GM21619 (cell line): ENCODE measurements around the gene MACROD2.
"Not testable (repeated sequence)": the region's sequence is repeated elsewhere in the genome, so short reads cannot be mapped to it uniquely, and the experiment has no call there.

Experiments
- ATAC-seq: cut with Tn5 transposase; IDR thresholded peaks from one replicate; pipeline ENCODE4 v1.9.1; 2021; ENCODE audit not compliant: unreplicated experiment

MACROD2 gene

DNA sequence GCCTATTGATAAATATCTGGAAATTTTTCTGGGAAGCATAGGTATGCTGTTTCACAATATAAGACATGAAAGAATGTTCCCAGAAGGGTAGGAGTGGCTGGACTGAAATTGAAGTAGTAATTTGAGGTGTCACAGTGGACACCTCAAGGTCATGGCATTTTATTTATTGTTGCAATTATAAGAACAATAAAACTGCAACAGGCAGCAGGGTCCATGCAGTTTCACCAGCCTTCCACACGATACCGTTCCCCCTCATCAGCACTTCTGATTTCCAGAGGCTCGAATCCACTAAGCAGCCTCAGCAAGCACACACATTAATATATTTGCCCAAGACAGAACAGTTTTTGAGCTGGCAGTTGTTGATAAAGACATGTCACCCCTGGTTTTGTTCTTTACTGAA, 1540.5 kb downstream of the MACROD2 start:
- no peak for ATAC-seq

DNA sequence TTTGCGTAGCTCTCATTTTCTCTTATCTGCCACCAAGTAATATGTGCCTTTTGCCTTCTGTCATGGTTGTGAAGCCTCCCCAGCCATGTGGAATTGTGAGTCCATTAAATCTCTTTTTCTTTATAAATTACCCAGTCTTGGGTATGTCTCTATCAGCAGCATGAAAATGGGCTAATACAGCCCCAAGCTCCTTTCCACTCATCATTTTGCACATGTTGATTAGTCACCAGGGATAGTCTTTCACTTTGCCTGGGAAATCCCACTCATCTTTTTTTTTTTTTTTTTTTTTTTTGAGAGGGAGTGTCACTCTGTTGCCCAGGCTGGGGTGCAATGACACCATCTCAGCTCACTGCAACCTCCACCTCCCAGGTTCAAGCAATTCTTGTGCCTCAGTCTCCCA, 1541.9 kb downstream of the MACROD2 start:
- not testable (repeated sequence) for ATAC-seq

DNA sequence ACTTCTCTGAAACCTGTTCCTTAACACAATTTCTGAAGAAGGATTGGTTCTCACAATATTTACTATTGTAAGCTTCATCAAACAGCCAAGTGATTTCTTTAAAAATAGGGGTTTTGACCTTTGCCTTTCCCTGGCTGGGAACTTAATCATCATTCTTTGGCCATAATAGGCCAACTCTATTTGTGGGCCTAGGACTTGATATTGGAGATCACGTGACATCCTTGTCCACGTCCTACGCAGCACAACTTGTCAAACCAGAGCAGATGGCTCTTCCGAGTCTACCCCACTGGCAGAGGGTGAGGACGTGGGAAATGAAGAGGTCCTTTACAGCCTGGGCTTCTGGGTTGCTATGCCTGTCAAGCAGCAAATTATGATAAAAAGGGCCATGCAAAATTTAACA, 1547.3 kb downstream of the MACROD2 start:
- ATAC-seq: no peak

DNA sequence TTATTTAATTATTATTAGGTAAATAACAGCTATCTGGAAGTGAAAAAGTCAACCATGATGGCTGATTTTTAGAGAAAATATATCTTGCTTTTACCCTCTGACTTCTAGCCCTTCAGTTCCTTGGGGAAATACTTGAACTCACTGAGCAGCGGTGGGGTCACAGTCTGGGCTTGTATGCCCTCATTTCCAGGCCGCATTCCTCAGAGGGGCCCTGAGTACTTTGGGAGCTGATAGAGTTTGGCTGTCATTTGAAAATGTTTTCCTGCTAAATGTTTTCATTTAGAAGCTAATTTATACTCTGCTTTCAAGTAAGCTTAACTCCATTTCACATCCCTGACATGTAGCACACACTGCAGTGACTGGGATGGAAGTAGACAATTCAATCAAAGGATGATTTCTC, 1549.4 kb downstream of the MACROD2 start:
- ATAC-seq: no peak

DNA sequence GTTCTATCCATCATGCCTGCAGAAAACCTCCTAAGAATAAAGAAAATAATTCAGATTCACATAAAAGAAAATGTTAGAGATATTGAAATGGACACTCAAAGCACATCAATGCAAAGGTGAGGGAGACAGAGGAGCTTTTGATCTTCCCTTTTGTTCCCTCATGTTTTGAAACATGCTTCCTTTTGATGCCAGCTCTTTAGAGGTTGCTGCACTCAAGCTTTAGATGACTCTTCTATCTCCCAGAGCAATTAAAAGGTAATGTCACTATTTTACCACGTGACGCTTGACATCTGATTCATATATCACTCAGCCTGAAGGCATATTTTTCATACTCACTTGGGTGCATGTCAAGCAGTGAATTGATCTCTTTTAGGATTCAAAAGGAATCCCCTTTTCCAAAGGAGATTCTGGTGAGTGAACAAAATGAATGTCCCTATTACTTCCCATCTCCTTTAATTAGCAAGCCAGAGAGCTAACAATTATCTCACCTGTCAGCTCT, 1551.3 kb downstream of the MACROD2 start:
- ATAC-seq: no peak

DNA sequence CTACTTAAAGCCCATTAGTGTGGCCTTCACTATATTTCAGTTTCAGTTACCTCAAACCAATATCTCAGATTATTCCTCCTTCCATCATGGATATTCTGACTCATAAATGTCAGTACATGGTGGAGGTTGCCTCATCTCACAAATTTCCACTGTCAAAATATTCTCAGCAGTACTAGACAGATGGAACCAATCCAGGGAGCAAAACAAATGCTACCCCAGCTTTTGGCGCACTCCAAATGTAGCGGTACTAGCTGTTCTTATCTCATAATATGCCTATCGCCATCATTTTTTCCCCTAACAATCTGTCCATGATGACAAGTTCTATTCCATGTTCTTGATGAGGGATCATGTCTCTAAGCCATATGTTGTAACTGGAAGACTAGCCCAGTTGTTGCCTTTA, 1551.8 kb downstream of the MACROD2 start:
- ATAC-seq: no peak

DNA sequence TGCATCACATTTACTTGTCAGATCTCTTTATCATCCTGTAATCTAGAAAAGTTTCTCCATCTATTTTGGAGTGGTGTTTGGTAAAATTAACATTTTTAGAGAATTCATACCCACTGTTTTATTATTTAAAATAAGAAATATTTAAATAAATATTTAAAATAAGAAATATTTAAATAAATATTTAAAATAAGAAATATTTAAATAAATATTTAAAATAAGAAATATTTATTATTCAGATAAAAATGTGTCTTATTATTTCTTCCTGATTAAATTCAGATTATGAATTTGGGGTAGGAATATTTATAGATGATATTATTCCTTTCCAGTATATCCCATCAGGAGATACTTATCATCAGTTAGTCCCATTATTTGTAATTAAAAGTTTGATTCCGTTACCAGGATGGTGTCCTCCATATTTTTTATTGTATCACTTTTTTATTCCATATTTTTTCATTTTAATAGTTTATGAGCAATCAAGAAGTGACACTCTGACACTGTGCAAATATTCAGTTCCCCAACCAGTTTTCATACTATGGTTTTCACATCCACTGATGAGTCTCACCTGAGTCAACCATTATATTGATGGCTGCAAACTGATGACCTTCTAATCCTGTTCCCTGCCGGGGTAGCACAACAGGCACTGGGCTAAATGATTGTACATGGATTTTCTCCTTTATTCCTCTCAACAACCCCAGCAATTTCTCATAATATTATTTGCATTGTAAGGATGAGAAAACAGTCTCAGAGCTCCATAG, 1555.0 kb downstream of the MACROD2 start:
- ATAC-seq: no peak

DNA sequence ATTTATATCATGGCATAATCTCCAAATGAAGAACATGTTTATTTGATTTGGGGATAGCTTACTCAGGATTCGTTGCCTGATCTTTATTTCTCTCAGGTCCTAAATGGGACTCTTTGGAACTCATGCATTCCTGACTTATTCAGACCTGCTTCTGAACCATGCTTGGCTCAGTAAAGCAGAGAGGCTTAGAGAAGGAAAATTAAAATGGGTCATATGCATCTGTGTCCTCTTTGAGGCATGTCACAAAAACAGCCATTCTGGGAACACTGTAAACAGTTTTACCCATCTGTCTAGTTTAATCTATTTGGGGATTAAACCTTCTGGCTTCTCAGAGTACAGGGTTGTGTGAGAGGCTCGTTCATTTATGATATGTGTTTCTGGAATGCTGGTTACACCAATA, 1560.6 kb downstream of the MACROD2 start:
- no peak for ATAC-seq

DNA sequence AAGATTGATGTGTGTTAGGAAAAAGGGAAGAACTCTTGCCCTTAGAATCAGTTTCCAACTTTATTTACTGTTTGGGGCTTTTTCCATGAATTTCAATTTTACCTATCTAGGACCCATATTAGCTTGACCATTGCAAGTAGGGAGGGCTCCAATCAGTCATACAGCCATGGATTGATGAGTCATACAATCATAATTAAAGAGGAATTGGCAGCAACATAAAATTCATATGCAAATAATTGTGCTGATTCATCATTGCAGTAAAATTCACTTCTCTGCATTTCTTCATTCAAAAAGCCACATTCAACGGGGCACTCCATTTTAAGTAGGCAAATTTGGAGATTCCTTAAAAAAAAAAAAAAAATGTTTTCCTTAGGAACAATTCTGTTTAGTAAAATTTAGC, 1561.6 kb downstream of the MACROD2 start:
- ATAC-seq: no peak

DNA sequence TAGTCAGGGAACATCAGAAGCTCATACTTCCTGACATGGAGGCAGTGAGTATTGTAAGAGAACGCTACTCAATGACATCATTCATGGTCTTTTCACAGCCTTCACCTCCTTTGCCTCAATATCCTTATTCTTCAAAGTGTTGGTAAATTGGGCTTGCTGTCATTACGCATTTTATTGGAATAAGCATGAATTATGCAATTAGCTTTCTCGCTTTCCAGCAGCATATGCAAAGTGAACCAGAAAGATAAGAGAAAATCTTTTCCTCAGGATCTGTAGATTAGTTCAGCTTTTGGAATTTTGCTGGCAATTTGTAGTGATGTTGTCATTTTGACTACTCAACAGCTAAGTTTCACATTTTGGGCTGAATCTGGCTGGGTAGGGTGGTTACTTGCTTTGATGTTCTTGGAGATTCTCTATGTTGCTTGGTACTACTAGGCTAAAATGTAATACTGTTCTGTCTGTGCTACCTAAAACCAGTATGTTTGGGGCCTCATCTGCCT, 1565.8 kb downstream of the MACROD2 start:
- no peak for ATAC-seq

DNA sequence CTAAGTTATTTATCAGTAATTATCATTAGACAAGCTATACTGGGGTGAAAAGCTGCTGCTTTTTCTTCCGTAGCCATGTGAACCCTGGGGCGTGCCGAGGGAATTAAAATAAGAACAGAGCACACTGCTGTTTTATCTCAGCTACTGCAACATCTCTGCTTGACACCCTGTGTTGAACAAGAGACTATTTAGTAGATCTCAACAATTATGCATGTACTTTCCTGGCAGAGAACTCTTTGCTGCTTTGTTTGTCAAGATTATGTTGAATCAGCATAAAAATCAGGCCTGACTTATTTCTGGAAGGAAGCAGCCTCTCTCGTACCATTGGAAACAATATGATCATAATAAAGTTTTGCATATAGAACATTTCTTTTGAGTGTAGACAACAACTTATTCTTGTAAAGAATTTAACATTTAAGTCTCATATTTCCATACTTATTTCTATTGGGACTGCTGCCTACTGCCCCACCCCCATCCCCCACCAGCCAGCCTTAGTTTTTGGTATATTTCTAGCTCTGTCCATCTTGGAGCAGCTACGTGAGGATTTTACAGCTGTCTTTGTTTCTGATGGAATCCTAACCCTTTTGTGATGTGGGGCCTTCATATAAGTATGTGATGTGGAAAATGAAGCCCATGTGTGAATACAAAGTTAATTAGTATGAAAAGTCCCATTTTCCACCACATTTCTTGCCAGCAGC, 1566.5 kb downstream of the MACROD2 start:
- no peak for ATAC-seq

DNA sequence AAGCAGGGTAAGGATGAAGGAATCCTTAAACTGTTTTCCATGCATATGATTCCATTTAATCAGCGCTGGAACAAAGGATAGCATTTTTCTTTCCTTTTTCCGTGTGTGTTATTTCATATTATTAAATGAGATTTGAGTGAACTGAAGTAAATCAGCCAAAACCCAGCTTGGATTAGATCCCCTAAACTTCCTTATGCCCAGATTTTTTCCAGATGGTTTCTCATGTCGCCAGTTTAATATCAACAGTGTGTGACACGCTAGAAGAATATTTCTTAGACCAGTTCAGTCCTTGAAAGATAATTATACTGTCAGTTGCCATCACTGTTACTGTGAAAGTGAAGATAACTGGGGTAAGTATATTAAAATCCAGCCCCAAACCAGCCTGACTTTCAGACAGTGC, 1568.5 kb downstream of the MACROD2 start:
- no peak for ATAC-seq

DNA sequence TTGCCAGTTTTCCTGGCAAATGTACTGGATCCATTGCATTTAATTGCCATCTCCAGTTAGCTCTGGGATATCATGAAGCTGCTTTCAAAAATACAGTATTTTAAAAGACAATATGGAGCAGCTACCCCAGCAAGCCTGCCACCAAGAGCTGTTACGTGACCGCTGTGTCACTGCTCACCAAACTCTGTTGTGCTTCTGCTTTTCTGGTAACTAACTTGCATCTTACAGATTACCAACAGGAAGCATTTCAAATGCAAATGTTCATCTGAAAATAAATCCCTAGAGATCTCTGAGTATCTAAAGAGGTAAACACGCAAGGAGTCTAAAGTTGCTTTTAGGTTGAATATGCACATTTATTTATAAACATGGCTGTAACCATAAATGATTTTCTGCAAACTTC, 1569.7 kb downstream of the MACROD2 start:
- peak; percentile 91 for ATAC-seq

DNA sequence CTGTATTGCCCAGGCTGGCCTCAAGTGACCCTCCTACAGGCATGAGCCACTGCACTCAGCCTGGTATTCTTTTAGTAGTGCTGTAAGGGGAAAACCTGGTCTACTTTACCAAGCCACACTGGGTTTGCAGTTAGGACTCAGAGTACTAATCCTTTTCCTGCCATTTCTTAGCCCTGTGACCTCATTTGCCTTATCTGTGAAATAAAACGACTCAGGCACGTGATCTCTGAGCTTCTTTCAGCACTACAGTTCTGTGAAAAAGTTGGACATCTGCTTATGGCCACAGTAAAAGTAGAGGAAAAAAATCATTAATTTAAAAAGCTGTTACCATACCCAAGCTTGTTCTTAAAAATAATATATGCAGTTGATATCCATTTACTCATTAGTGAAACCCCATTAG, 1570.5 kb downstream of the MACROD2 start:
- ATAC-seq: no peak

DNA sequence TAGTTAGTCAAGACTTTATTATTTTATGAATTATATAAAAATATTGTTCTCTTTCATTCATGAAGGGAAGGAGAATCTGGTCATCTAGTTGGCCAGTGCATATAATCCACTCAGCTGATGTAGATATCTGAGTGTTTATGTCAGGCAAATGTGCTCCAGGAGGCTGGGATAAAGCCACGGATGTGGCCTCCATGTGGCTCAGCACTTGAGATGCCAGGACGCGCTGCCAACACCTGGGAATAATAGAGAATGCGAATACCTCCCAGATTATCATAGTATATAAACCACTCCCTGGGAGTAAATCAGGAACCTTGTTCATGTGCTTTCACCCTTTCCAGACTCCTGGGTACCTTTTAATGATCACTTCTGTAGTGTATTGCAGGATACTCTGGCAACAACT, 1571.9 kb downstream of the MACROD2 start:
- ATAC-seq: no peak

DNA sequence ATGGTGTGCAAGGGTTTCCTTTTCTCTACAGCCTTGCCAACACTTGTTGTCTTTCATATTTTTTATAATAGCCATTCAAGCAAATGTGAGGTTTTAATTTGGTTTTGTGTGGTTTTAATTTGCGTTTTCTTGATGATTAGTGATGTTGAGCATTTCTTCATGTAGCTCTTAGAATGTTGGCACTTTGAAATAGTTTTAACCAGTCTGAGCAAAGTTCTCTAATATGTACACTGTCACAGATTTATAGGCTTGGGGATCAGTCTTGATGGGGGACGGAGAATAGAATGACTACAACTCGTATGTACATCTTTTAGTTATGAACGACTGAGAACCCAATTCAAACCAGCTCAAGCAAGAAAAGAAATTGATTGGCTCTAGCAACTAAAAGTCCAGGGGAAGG, 1574.8 kb downstream of the MACROD2 start:
- ATAC-seq: no peak

DNA sequence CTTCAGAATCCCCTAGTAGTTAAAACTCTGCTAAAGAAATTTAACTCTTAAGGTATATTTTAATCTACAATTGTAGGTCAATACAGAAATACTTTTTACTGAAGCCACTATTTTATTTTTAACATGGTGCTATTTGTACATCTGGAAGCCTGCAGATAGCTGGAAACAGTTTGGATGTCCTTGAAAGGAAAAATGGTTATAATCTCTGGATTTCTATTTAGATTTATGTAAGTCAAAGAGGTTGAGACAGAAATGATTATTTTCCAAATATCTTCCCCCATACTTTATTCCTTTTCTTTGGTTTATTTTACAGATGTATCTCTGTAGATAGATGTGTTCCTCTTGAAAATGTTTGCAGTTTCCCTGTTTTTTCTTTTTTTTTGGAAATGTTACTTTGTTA, 1575.7 kb downstream of the MACROD2 start:
- ATAC-seq: no peak

DNA sequence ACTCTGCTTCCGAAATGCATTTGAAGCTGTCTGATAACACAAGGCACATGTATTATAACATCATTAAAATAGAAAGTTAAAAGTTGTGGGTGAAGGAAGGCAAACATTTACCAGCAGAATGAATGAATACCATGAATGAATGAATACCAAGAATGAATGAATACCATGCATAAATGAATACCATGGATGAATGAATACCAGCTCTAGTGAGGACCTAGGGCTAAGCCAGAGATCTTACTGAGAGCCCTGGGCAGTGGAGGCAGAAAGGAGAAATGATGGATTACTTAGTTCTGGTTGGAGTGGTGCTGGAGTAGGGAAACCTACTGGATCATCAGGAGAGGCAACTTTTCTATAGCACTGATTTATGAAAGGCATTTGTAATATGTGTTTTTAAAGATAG, 1579.9 kb downstream of the MACROD2 start:
- ATAC-seq: no peak

DNA sequence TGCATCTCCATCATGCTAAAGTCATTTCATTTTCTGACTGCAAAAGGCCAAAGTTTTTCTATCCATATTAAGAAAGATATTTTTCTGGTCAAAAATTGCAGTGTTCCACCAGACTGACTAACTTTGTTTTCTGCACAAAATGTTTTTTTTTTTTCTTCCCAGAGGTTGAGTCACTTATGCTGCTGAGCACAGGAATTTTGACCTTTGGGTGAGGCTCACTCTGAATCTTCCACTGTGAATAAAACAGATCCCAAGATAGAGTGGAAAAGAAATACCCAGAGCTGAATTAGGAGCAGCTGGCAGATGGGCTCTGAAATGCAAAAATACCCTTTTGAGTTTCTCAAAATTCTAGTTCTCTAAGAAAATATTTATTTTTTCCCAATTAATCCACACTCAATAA, 1581.1 kb downstream of the MACROD2 start:
- no peak for ATAC-seq

DNA sequence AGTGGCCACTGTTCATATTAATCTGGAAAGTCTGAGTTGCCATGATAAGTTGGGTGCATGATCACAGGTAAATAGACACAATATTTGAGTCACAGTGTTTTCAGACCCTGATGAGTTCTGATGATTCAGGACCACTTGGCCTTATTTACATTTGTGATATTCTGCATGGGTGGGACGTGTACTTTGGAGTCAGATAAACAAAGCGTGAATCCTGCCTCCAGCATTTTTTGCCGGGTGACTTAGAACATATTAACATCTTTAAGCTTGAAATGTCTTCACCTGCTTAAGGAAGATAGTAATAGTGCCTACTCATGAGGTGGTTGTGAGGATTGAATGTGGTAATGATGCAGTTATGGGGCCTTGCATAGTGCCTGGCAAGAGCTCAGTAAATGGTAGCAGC, 1582.8 kb downstream of the MACROD2 start:
- no peak for ATAC-seq

DNA sequence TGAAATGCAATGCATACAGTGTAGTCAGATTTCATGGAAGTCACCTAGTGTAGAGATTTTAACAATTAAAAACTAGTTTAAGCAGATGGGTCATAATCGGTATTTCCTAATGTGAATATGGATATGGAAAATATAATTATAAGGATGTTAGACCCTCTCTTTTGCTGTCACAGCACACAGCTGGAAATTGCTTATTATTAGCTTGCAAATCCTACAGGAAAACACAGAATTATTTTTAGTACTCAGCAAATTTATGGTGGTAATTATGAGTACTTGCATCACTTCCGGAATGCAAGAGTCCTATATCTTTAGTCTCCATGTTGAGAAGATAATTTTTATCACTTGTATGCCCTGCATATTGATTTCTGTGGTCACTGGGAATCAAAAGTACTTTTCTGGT, 1584.4 kb downstream of the MACROD2 start:
- ATAC-seq: no peak

DNA sequence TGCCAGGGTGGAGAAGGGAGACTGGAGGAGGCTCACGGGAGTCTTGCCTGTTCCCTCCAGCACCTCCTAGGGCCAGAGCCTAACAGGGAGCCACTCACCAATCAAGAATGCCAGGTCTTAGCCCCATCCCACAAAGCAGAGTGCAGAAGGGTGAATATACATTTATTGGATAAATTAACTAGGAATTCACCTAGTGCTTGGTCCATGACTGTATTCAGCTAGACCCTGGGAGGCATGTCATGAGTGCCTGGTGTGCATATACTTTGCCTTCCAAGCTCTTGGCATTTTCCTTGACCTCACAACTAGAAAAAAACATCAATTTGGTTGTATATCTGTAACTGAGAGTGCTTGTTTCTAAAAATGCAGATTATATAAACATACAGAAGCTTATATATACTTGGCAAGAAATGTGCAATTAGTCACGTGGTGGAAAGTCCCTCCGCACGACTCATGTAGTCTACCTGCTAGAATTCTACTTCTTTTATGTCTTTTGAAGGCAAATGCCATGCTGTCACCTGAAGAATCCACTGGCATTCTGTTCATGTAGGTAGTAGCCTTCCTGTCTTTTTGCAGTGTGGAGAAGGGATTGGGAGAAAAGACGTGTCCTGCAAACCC, 1586.9 kb downstream of the MACROD2 start:
- ATAC-seq: no peak
